ENCODE results near the gene EFNA5.
"Not testable (repeated sequence)": the region's sequence is repeated elsewhere in the genome, so short reads cannot be mapped to it uniquely, and the experiment has no call there.

The EFNA5 gene

DNA sequence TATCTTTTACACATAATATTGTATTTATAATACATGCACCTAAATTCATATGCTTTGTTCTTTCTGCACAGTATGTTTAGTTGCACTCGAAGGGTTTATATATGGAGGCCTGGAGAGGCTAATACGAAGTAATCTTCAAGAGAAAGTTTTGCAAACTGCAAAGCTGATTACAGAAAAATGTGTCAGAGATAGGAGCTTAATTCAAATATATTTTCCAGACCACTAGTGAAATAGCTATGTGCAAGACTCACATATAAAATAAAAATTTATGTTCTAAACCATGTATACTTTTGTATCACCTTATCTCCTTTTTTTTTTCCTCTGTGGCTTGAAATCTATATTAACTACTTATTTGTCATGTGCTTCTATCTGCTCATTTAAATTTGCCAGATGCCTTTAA is 313.8 kb downstream of the EFNA5 start:
- no peak for DNase-seq

GRCh38 chr5:107352576-107352975 is 318.2 kb downstream of the EFNA5 start:
- no peak for DNase-seq

- not testable (repeated sequence) for DNase-seq
Measured at GRCh38 chr5:107346580-107346979, 324.2 kb downstream of the EFNA5 start.

GRCh38 chr5:107342371-107342770 is 328.4 kb downstream of the EFNA5 start:
- no peak for DNase-seq

- DNase-seq = no peak
Measured at GRCh38 chr5:107341376-107342084, 329.2 kb downstream of the EFNA5 start.

GRCh38 chr5:107340631-107341030 is 330.1 kb downstream of the EFNA5 start:
- no peak for DNase-seq

GRCh38 chr5:107338335-107338734 is 332.4 kb downstream of the EFNA5 start:
- DNase-seq = no peak

GRCh38 chr5:107337281-107337680 is 333.5 kb downstream of the EFNA5 start:
- no peak for DNase-seq

GRCh38 chr5:107331882-107332281 is 338.9 kb downstream of the EFNA5 start:
- no peak for DNase-seq

DNA sequence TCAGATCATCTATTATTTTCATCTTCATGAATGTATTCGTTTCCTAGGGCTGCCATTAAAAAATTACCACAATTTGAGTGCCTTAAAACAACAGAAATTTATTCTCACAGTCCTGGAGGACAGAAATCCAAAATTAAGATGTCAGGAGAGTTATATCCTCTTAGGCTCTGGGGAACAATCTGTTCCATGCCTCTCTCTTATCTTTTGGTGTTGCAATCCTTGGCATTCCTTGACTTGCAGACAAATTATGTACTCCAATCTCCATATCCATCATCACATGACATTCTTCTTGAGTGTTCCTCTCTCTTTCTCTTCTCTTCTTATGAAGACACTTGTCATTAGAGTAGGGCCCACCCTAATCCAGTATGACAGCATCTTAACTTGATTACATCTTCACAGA is 339.4 kb downstream of the EFNA5 start:
- no peak for DNase-seq

GRCh38 chr5:107330903-107331302 is 339.8 kb downstream of the EFNA5 start:
- no peak for DNase-seq

DNA sequence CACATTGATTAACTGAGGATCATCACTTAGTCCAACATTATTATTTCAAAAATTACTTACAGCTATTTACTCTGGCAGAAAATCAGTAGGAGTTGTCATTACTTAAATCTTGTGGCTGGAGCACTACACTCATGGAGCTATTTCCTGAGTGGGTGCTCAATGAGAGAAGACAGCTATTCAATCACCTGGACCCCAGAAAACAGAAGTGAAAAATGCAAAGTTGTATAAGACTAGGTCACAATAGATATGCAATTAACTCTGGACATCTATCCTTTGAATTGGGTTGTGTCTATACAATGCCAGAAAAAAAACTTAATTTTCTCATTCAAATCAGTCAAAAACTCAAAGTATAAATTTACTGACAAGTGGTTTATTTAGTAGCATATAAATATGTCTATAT is 340.9 kb downstream of the EFNA5 start:
- no peak for DNase-seq
